H1 (cell line): ENCODE measurements around the gene VAV2. TPM values are rescaled to one million over a fixed set of nuclear protein-coding genes. Genes with fewer than 3 reads are reported as not detected.

Experiments used
- CREB1 ChIP-seq: IDR thresholded peaks from 2 replicates; pipeline ENCODE4 v1.6.1; 2012; ENCODE audit warnings: inconsistent platforms
- CTCF ChIP-seq, 3 experiments: IDR thresholded peaks; 1 replicate in 2 of 3; 2 replicates in 1 of 3; pipeline versions ENCODE4 v1.5.1 to v1.6.1; 2011; ENCODE audit warnings: low read length in 3 of 3, mild to moderate bottlenecking in 3 of 3, inconsistent platforms in 2 of 3, low read depth in 1 of 3, moderate library complexity in 1 of 3; ENCODE audit not compliant: insufficient read depth in 1 of 3; ENCODE audit errors: control extremely low read depth in 1 of 3
- EP300 ChIP-seq, 2 experiments: IDR thresholded peaks; 1 replicate in 1 of 2; 2 replicates in 1 of 2; pipeline ENCODE4 v1.6.1; 2011 to 2012; ENCODE audit warnings: low read depth in 2 of 2, low read length in 2 of 2, mild to moderate bottlenecking in 2 of 2, borderline replicate concordance in 1 of 2, inconsistent platforms in 1 of 2, moderate library complexity in 1 of 2
- RNF2 ChIP-seq: fragments of 200-900, 300-1000 bp; sonication (generic); IDR thresholded peaks from 2 replicates; pipeline ENCODE4 v1.7.1; 2016; ENCODE audit warnings: borderline replicate concordance, low read depth, mild to moderate bottlenecking, antibody characterized with exemption, low read length; ENCODE audit not compliant: poor library complexity, severe bottlenecking; ENCODE audit errors: missing control alignments
- polyA plus RNA-seq, 7 experiments: library from polyadenylated mRNA; depleted of rRNA in 3 of 7; stranded (reverse) in 5 of 7; unstranded in 2 of 7; fragments of >200 nt in 5 of 7; fragments of 200-250 nt in 2 of 7; gene quantifications; 1 replicate in 5 of 7; 2 replicates in 1 of 7; 4 replicates in 1 of 7; pipeline versions ENCODE4 v1.2.1 to v1.2.3, GENCODE V29; 2011 to 2013; ENCODE audit warnings: missing spikeins in 2 of 7, mixed read lengths in 2 of 7
- total RNA-seq: library from RNA; stranded (reverse); fragmentation: NEBNext Ultra II Directional; extraction: Animal tissue kit (Norgen Biotek cat#: 25700); gene quantifications from 2 replicates; pipeline ENCODE4 v1.2.1, GENCODE V29; 2021

VAV2 gene
- total and polyA plus RNA-seq, 2 of the 8 experiments (the other 6 are each of a cell fraction or from before 2014, with no cell fraction given) = 13.6 to 37.6 TPM

DNA sequence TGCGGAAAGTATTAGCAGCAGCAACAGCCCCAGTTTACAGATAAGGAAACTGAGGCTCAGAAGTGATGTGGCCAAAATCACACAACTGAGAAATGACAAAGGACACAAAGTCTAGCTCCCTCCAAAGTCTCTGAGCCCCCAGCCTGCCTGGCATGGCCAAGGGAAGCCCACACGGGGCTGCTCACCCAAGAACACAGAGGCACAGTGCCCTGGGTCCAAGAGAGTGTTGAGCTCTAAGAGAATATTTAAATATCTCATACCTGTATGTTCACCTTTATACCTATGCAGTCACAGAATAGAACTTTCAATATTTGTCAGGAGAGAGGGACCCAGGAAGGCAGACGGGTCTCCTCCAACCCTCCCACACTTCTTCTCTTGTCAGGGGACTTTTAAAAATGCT lies 16.6 kb downstream of the VAV2 start (continued):
- TF ChIP-seq CTCF (IDR thresholded peaks at IDR 0.05; ENCODE audit: control extremely low read depth in 1 of 3, insufficient read depth in 1 of 3, low read depth in 1 of 3, low read length in 3 of 3) = no peak
- no peak for TF ChIP-seq CREB1
- TF ChIP-seq EP300 (IDR thresholded peaks at IDR 0.05; ENCODE audit: borderline replicate concordance in 1 of 2, low read depth in 2 of 2, low read length in 2 of 2) = no peak
- no peak for TF ChIP-seq RNF2
